ENCODE results near the gene AFMID. TPM values are rescaled to one million over a fixed set of nuclear protein-coding genes. Genes with fewer than 3 reads are reported as not detected.

The AFMID gene
- total RNA-seq, 1 donor from 2014 or later: 107 TPM

- Histone ChIP-seq H3K4me3 (no peak overlapping the region), H3K9me3 (no peaks in the 10 kb centered on the region), H3K27ac (peak overlapping the region; percentile 58 to 65), H3K27me3 (no peaks in the 10 kb centered on the region), H3K4me1 (peaks cover 19 to 45% of the 10 kb centered on the region in 2 donors), H3K36me3 (no peaks in the 10 kb centered on the region)
- intact Hi-C loops (cut with DNase I): no loop called here
- TF ChIP-seq CTCF (IDR thresholded peaks at IDR 0.05): no peak
- DNase-seq (ENCODE audit: low spot score in 2 of 2): no peak
Measured at GRCh38 chr17:78183916-78184315, 3.2 kb upstream of the AFMID start.

DNA sequence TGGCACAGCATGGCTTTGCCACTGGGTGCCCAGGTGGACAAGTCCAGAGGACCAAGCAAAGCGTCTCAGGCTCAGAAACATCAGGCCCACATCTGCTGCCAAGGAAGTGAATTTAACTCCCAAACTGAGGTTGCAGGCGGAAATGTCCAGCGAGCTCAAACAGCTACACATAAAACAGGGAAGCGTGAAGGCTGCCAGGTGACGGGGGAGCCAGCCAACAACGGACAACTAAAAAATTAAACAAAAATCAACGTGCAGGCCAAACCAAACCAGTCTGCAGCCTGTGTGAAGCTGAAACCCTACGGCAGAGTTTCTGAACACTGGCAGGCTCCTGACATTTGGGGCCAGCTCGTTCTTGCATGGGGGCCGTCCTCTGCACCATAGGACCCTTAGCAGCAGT lies 2.8 kb upstream of the AFMID start:
- peak overlapping the region in 1 of 2 donors; percentile 20 for H3K4me3 ChIP-seq
- H3K4me1 ChIP-seq: peaks cover 19 to 41% of the 10 kb centered on the region in 2 donors
- no peaks in the 10 kb centered on the region for H3K27me3 ChIP-seq
- H3K27ac ChIP-seq: peak overlapping the region; percentile 58 to 65
- H3K9me3 ChIP-seq: no peaks in the 10 kb centered on the region
- no peaks in the 10 kb centered on the region for H3K36me3 ChIP-seq
- intact Hi-C loops (cut with DNase I): no loop called here
- DNase-seq (ENCODE audit: low spot score in 2 of 2): no peak
- TF ChIP-seq CTCF (IDR thresholded peaks at IDR 0.05): no peak

- H3K27ac ChIP-seq: peak overlapping the region; percentile 58 to 65
- TF ChIP-seq CTCF (IDR thresholded peaks at IDR 0.05): no peak
- H3K4me1 ChIP-seq: peaks cover 19 to 35% of the 10 kb centered on the region in 2 donors
- no peaks in the 10 kb centered on the region for H3K27me3 ChIP-seq
- DNase-seq (ENCODE audit: low spot score in 2 of 2): no peak
- intact Hi-C loops (cut with DNase I): no loop called here
- H3K9me3 ChIP-seq: no peaks in the 10 kb centered on the region
- no peaks in the 10 kb centered on the region for H3K36me3 ChIP-seq
- H3K4me3 ChIP-seq: peak overlapping the region in 1 of 2 donors; percentile 20
Measured at GRCh38 chr17:78184868-78185267, 2.3 kb upstream of the AFMID start.

DNA sequence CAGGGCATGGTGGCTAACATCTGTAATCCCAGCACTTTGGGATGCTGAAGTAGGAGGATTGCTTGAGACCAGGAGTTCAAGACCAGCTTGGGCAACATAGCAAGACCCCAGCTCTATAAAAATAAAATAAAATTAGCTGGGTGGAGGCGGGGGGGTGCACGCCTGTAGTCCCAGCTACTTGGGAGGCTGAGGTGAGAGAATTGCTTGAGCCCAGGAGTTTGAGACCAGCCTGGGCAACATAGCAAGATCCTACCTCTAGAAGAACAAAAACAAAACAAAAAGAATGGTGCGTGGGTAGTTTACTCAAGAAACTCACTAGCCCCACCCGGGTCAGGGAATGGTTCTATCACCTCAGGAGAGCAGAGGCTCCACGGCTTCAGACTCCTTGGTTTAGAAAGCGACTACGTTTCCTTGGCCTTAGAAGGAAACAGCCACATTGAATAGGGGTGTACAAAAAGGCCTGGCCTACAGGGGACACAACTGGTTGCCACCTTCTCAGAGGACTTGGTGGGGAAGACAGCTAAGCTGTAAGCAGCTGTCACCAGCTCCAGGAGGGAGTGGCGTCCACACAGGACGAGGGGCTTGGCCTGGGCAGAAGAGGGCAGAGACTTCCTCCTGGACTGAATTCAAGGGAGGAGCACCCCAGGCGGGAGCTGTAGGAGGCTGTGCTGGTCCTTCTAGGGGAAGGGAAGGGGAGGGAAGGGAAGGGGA lies 1.0 kb upstream of the AFMID start:
- Histone ChIP-seq H3K4me1 (peaks cover 13 to 24% of the 10 kb centered on the region in 2 donors), H3K27me3 (no peaks in the 10 kb centered on the region), H3K36me3 (peaks cover 3% of the 10 kb centered on the region in 2 donors), H3K4me3 (peak overlapping the region; percentile 50 to 62), H3K9me3 (no peaks in the 10 kb centered on the region), H3K27ac (no peak overlapping the region)
- no peak for TF ChIP-seq CTCF (IDR thresholded peaks at IDR 0.05)
- intact Hi-C loops (cut with DNase I): no loop called here
- no peak for DNase-seq (ENCODE audit: low spot score in 2 of 2)

- H3K9me3 ChIP-seq: no peaks in the 10 kb centered on the region
- intact Hi-C loops (cut with DNase I): no loop called here
- no peak overlapping the region for H3K4me3 ChIP-seq
- no peak overlapping the region for H3K27ac ChIP-seq
- H3K4me1 ChIP-seq: peaks cover 0 to 2% of the 10 kb centered on the region in 2 donors
- DNase-seq (ENCODE audit: low spot score in 2 of 2): no peak
- no peak for TF ChIP-seq CTCF (IDR thresholded peaks at IDR 0.05)
- H3K36me3 ChIP-seq: peaks cover 0 to 11% of the 10 kb centered on the region in 2 donors
- no peaks in the 10 kb centered on the region for H3K27me3 ChIP-seq
Measured at GRCh38 chr17:78196716-78197115, 9.6 kb downstream of the AFMID start.
